H1 (cell line): ENCODE measurements around the gene CNIH3. TPM values are rescaled to one million over a fixed set of nuclear protein-coding genes. Genes with fewer than 3 reads are reported as not detected.

Source experiments
- ASH2L ChIP-seq: fragments of 200-600, 300-600 bp; sonication (generic); IDR thresholded peaks from one replicate; pipeline ENCODE4 v1.7.1; 2017; ENCODE audit warnings: low read length
- RBBP5 ChIP-seq: IDR thresholded peaks from 2 replicates; pipeline ENCODE4 v1.7.1; 2012; ENCODE audit warnings: low read depth, mild to moderate bottlenecking, inconsistent platforms, low read length, moderate library complexity, borderline replicate concordance
- polyA plus RNA-seq, 7 experiments: library from polyadenylated mRNA; depleted of rRNA in 3 of 7; stranded (reverse) in 5 of 7; unstranded in 2 of 7; fragments of >200 nt in 5 of 7; fragments of 200-250 nt in 2 of 7; gene quantifications; 1 replicate in 5 of 7; 2 replicates in 1 of 7; 4 replicates in 1 of 7; pipeline versions ENCODE4 v1.2.1 to v1.2.3, GENCODE V29; 2011 to 2013; ENCODE audit warnings: missing spikeins in 2 of 7, mixed read lengths in 2 of 7
- total RNA-seq: library from RNA; stranded (reverse); fragmentation: NEBNext Ultra II Directional; extraction: Animal tissue kit (Norgen Biotek cat#: 25700); gene quantifications from 2 replicates; pipeline ENCODE4 v1.2.1, GENCODE V29; 2021
- TF ChIP-seq, protein P1 (sequence below): IDR thresholded peaks from 2 replicates; pipeline ENCODE4 v1.6.1; 2012; ENCODE audit warnings: inconsistent platforms
- TF ChIP-seq, protein P2 (sequence below): IDR thresholded peaks from 2 replicates; pipeline ENCODE4 v1.6.1; 2011; ENCODE audit warnings: low read length, improper control_type of control experiment

CNIH3 gene
- total and polyA plus RNA-seq, 2 of the 8 experiments (the other 6 are each of a cell fraction or from before 2014, with no cell fraction given) = 3.7 to 5.6 TPM

DNA sequence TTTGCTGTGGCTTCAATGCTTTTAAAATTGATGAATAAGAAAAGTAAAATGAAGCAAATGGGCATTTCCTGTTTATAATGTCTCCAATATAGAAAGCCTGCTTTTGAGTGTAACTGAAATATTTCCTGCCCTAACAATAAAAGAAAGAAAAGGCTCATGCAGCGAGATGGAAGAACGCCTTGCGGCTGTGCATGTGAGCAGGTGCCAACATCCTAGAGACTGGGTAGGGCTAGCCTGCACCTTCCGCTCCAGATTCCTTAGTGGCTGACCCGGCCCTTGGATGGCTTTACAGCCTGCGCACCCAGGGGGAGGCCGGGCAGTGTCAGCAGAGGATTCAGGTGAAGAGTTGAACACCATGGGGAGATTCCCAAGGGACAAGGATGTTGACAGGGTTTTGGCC, 21.8 kb downstream of the CNIH3 start (continued):
- TF ChIP-seq, protein P1, sequence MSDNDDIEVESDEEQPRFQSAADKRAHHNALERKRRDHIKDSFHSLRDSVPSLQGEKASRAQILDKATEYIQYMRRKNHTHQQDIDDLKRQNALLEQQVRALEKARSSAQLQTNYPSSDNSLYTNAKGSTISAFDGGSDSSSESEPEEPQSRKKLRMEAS = no peak
- no peak for TF ChIP-seq ASH2L
- TF ChIP-seq RBBP5 = no peak
- TF ChIP-seq, protein P2, sequence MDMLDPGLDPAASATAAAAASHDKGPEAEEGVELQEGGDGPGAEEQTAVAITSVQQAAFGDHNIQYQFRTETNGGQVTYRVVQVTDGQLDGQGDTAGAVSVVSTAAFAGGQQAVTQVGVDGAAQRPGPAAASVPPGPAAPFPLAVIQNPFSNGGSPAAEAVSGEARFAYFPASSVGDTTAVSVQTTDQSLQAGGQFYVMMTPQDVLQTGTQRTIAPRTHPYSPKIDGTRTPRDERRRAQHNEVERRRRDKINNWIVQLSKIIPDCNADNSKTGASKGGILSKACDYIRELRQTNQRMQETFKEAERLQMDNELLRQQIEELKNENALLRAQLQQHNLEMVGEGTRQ = no peak
